WTC11 (cell line): ENCODE results near the gene PLEKHA3. TPM values are rescaled to one million over a fixed set of nuclear protein-coding genes. Genes with fewer than 3 reads are reported as not detected.

ENCODE experiments used
- ATAC-seq: fragments of 200-7000 bp; cut with Tn5 transposase; 2 replicates; pipeline ENCODE4 v1.10.0; 2021; ENCODE audit warnings: mild to moderate bottlenecking, moderate library complexity
- CTCF ChIA-PET: fragments of 300-600 bp; sonication (Branson Sonifier 250); formaldehyde crosslinking; loops from one replicate; lab custom pipeline; 2021; ENCODE audit warnings: antibody characterized with exemption; lab: Charles Lee
- POLR2A ChIA-PET: fragments of 350-600 bp; sonication (Branson Sonifier 250); formaldehyde crosslinking; loops from one replicate; lab custom pipeline; 2021; ENCODE audit warnings: antibody characterized with exemption; lab: Charles Lee
- DNase-seq: peaks from one replicate; pipeline ENCODE4 v3.0.0; 2021; ENCODE audit warnings: low spot score
- H3K27ac Mint-ChIP-seq: 2 replicates; pipeline ENCODE4 v1.8.0; 2021; ENCODE audit warnings: mixed read lengths
- H3K27me3 Mint-ChIP-seq: 2 replicates; pipeline ENCODE4 v1.8.0; 2021; ENCODE audit warnings: low read depth, mild to moderate bottlenecking, moderate library complexity, mixed read lengths
- H3K36me3 Mint-ChIP-seq: 2 replicates; pipeline ENCODE4 v1.8.0; 2021; ENCODE audit warnings: mixed read lengths
- H3K4me1 Mint-ChIP-seq: 2 replicates; pipeline ENCODE4 v1.8.0; 2022; ENCODE audit warnings: mixed read lengths
- H3K4me3 Mint-ChIP-seq: 2 replicates; pipeline ENCODE4 v1.8.0; 2021; ENCODE audit warnings: mild to moderate bottlenecking, moderate library complexity, mixed read lengths
- H3K9me3 Mint-ChIP-seq: 2 replicates; pipeline ENCODE4 v1.8.0; 2021; ENCODE audit warnings: mixed read lengths
- CREB1 ChIP-seq: sonication (generic); formaldehyde crosslinking; IDR thresholded peaks from 2 replicates; pipeline ENCODE4 v1.8.0; 2023; ENCODE audit warnings: mild to moderate bottlenecking, missing genetic modification reagents
- CTCF ChIP-seq: fragments of 200-600 bp; IDR thresholded peaks from 2 replicates; pipeline ENCODE4 v1.8.0; 2022; ENCODE audit warnings: antibody characterized with exemption
- ELF4 ChIP-seq: sonication (generic); formaldehyde crosslinking; IDR thresholded peaks from 2 replicates; pipeline ENCODE4 v1.8.1; 2022; ENCODE audit warnings: low read depth, mild to moderate bottlenecking, moderate library complexity, missing genetic modification reagents
- ETV6 ChIP-seq: sonication (generic); formaldehyde crosslinking; IDR thresholded peaks from 2 replicates; pipeline ENCODE4 v1.8.1; 2022; ENCODE audit warnings: mild to moderate bottlenecking, missing genetic modification reagents
- IRF1 ChIP-seq: sonication (generic); formaldehyde crosslinking; IDR thresholded peaks from 2 replicates; pipeline ENCODE4 v1.8.0; 2023; ENCODE audit warnings: missing genetic modification reagents
- JAZF1 ChIP-seq: fragments of 250-450 bp; sonication (Bioruptor Pico); IDR thresholded peaks from 2 replicates; pipeline ENCODE4 v1.9.0; 2021; ENCODE audit warnings: moderate library complexity, mild to moderate bottlenecking, inconsistent platforms
- NFE2L1 ChIP-seq: sonication (generic); formaldehyde crosslinking; IDR thresholded peaks from 2 replicates; pipeline ENCODE4 v1.8.1; 2023; ENCODE audit warnings: missing genetic modification reagents
- NFYB ChIP-seq: sonication (generic); formaldehyde crosslinking; conservative IDR thresholded peaks from 2 replicates; pipeline ENCODE4 v1.8.0; 2022; ENCODE audit warnings: low read depth, missing genetic modification reagents
- NR1H2 ChIP-seq: sonication (generic); formaldehyde crosslinking; IDR thresholded peaks from 2 replicates; pipeline ENCODE4 v1.9.0; 2021; ENCODE audit warnings: mild to moderate bottlenecking, moderate library complexity, missing genetic modification reagents
- NR3C1 ChIP-seq: sonication (generic); formaldehyde crosslinking; conservative IDR thresholded peaks from 2 replicates; pipeline ENCODE4 v1.8.1; 2023; ENCODE audit warnings: low read depth, mild to moderate bottlenecking, missing genetic modification reagents
- PRRX2 ChIP-seq: fragments of 250-450 bp; sonication (Bioruptor Pico); IDR thresholded peaks from 2 replicates; pipeline ENCODE4 v1.8.0; 2021; ENCODE audit warnings: mild to moderate bottlenecking
- SMAD3 ChIP-seq: sonication (generic); formaldehyde crosslinking; IDR thresholded peaks from 2 replicates; pipeline ENCODE4 v1.8.0; 2022; ENCODE audit warnings: missing genetic modification reagents, mild to moderate bottlenecking, borderline replicate concordance
- TEAD4 ChIP-seq: sonication (generic); formaldehyde crosslinking; IDR thresholded peaks from 2 replicates; pipeline ENCODE4 v1.8.0; 2022; ENCODE audit warnings: mild to moderate bottlenecking, missing genetic modification reagents
- TP53 ChIP-seq: sonication (generic); formaldehyde crosslinking; IDR thresholded peaks from 2 replicates; pipeline ENCODE4 v1.8.1; 2023; ENCODE audit warnings: mild to moderate bottlenecking, missing genetic modification reagents
- ZNF263 ChIP-seq: sonication (generic); formaldehyde crosslinking; IDR thresholded peaks from 2 replicates; pipeline ENCODE4 v1.8.1; 2022; ENCODE audit warnings: low read depth, mild to moderate bottlenecking, moderate library complexity, missing genetic modification reagents
- ZNF317 ChIP-seq: sonication (generic); formaldehyde crosslinking; IDR thresholded peaks from 2 replicates; pipeline ENCODE4 v1.8.1; 2023; ENCODE audit warnings: low read depth, mild to moderate bottlenecking, moderate library complexity, missing genetic modification reagents, borderline replicate concordance
- total RNA-seq: library from RNA; stranded (reverse); gene quantifications from 3 replicates; pipeline ENCODE4 v1.2.3, GENCODE V29; 2021
- TF ChIP-seq, protein P1 (sequence below): sonication (generic); formaldehyde crosslinking; IDR thresholded peaks from 2 replicates; pipeline ENCODE4 v1.8.1; 2023; ENCODE audit warnings: mild to moderate bottlenecking, missing genetic modification reagents

The PLEKHA3 gene
- total RNA-seq, 1 experiment from 2014 or later: 18.7 TPM

- ATAC-seq: no peak
- Mint-ChIP-seq H3K36me3 (peaks cover 27% of the 10 kb centered on the region), H3K4me1 (no peaks in the 10 kb centered on the region)
- no peak for DNase-seq
- TF ChIP-seq NFE2L1 (CRISPR knock-in tag): no peak
- no peak for TF ChIP-seq TP53 (CRISPR knock-in tag)
- TF ChIP-seq SMAD3 (CRISPR knock-in tag): no peak
- no peak for TF ChIP-seq IRF1
- TF ChIP-seq CREB1: no peak
- no peak for TF ChIP-seq NFYB (CRISPR knock-in tag)
- no peak for TF ChIP-seq JAZF1
- no peak for TF ChIP-seq ELF4 (CRISPR knock-in tag)
- no peak for TF ChIP-seq CTCF
- TF ChIP-seq, all 79 proteins: peak for 0
- Mint-ChIP-seq H3K9me3 (no peaks in the 10 kb centered on the region), H3K27ac (no peak overlapping the region), H3K27me3 (no peaks in the 10 kb centered on the region), H3K4me3 (no peak overlapping the region)
- ChIA-PET CTCF (interaction anchor here (0.6 kb wide), 1 partner anchor 139 kb away, joined by 4 read pairs; no protein-coding TSS in a partner anchor), POLR2A (no interaction called here)
Measured at GRCh38 chr2:178550352-178550751, 70.1 kb downstream of the PLEKHA3 start.

GRCh38 chr2:178553047-178553446 is 72.8 kb downstream of the PLEKHA3 start:
- ATAC-seq (no peak), DNase-seq (no peak)
- Mint-ChIP-seq H3K9me3 (no peaks in the 10 kb centered on the region), H3K36me3 (peaks cover 21% of the 10 kb centered on the region), H3K4me3 (no peak overlapping the region), H3K27me3 (no peaks in the 10 kb centered on the region), H3K27ac (no peak overlapping the region), H3K4me1 (peaks cover 5% of the 10 kb centered on the region; the same call in 1 of the 2 replicates)
- ChIA-PET POLR2A (no interaction called here), CTCF (no interaction called here)
- no peak for TF ChIP-seq ETV6 (CRISPR knock-in tag)
- no peak for TF ChIP-seq TEAD4
- no peak for TF ChIP-seq PRRX2 (CRISPR knock-in tag)
- no peak for TF ChIP-seq ZNF317 (CRISPR knock-in tag)
- no peak for TF ChIP-seq NFYB (CRISPR knock-in tag)
- TF ChIP-seq, protein P1, sequence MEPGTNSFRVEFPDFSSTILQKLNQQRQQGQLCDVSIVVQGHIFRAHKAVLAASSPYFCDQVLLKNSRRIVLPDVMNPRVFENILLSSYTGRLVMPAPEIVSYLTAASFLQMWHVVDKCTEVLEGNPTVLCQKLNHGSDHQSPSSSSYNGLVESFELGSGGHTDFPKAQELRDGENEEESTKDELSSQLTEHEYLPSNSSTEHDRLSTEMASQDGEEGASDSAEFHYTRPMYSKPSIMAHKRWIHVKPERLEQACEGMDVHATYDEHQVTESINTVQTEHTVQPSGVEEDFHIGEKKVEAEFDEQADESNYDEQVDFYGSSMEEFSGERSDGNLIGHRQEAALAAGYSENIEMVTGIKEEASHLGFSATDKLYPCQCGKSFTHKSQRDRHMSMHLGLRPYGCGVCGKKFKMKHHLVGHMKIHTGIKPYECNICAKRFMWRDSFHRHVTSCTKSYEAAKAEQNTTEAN: no peak
- no peak for TF ChIP-seq NR3C1 (CRISPR knock-in tag)
- no peak for TF ChIP-seq NR1H2 (CRISPR knock-in tag)
- no peak for TF ChIP-seq ZNF263

Other genes starting within 250 kb of the PLEKHA3 start
- 55.4 to 57.6 TPM (median 55.4 TPM) in 3 replicates for gene PRKRA, start 29.3 kb upstream of the PLEKHA3 start, total RNA-seq
- gene PJVK, start 29.1 kb upstream of the PLEKHA3 start, total RNA-seq: 2.5 to 6.8 TPM (median 4.4 TPM) in 3 replicates
- 3.2 to 6.2 TPM (median 5.6 TPM) in 3 replicates for gene FKBP7, start 1.9 kb upstream of the PLEKHA3 start, total RNA-seq